Measurements from ENCODE around the gene HDGFL1.

Gene HDGFL1

DNA sequence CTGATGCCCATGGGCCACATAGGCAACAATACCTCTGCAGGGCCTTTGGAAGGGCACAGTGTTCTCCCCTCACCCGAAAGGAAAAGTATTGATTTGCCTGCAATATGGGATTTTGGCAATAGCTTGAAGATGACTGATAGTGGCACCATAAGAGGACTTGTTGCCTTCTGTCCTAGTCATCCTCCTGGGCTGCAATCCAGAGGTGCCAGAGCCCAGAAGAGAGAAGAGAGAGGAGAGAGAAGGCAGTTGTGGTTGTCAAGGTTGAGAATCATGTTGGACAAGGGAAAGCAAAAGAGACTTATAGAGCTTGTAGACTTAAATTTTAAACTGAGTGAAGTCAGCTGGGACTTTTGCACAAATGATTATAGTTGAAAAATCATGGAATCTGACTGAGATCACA, 14.6 kb downstream of the HDGFL1 start:
- FAIRE-seq: no peak
- no peak for DNase-seq (ENCODE audit: extremely low spot score, insufficient read length, low read depth)

DNA sequence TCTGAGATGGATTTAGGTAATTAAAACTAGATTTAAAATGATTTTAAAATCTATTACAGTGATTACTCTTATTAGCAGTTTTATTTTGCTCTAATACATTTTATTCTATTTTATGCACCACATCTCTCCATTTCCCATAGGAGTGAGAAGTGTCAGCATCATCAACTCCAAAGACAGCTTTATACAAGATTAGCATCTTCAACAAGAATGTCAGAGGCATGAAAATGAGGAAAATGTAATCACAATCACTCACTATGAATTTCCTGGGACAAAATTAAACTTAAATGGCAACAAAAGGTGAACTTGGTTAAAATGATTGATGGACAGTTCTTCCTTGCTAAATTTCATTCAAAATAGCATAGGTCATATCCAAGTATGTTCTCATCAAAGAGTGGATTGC, 19.8 kb downstream of the HDGFL1 start:
- FAIRE-seq (no peak), DNase-seq (ENCODE audit: extremely low spot score, insufficient read length, low read depth) (no peak)

DNA sequence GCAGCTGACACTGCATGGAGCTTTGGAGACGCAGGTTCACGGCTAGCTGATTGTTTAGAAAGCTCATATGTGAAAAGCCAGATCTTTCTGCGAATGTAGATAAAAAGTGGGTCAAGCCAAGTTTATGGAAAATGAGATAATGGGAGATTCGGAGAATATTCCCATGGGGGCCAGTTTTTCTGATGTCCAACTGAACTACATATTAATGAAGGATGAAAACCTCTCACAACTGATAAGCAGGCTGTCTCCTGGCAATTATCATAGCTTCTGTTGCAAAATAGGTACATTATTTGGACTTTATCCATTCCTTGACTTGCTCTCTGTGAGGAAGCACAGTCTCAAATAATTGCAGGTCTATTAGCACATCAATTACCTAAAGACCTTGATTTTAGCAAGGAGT, 21.1 kb downstream of the HDGFL1 start:
- no peak for DNase-seq (ENCODE audit: extremely low spot score, insufficient read length, low read depth)
- no peak for FAIRE-seq

DNA sequence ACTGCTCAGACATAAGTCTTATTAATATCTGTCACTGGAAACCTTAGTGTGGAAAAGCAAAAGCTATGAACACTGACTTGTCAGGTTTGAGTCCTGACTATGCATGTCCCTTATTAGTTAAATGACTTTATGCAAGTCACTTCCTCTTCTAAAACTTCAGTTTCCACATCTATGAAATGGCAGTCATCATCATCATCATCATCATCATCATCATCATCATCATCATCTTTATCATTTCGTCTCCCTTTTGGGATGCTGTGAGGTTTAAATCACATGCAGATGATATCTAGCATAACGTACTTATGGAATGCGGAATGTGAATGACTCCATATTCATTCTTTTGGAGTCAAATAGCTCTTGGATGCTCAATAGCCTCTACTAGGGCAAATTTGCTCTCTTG, 24.5 kb downstream of the HDGFL1 start:
- DNase-seq (ENCODE audit: extremely low spot score, insufficient read length, low read depth): no peak
- no peak for FAIRE-seq

DNA sequence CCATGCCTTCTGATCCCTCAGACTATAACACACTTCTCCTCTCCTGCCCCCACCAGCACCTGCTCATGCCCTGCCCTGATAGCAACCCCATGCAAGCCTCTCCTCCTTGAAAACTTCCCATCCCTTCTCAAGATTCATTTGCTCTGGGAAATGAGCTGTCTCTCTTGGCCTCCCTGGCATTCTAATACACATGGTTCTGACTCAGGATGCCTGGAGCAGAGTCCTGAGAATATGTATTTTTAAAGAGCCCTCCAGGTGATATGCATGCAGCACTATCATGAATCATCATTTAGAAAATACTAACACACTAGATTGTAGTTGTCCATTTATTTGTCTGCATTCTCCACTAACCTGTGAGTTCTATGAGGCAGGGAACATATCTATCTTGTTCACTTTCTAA, 26.6 kb downstream of the HDGFL1 start:
- FAIRE-seq (no peak), DNase-seq (ENCODE audit: extremely low spot score, insufficient read length, low read depth) (no peak)

DNA sequence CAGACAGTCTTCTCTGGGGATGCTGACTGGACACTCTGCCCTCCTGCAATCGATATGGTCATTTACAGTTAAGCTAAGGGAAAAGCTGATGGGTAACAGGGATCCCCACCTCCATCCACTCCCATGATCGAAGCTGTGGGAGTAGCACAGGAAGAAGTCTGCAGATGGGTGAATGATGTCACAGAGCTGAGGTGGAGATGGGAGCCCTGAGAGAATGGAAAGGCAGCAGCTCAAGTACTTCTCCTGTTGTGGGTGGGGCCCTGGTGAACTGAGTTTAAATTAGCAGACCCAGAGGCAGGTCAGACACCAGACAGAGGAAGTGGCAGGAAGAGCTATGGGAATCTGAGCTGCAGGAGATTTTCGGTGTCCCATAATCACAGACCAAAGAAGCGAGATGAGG, 29.0 kb downstream of the HDGFL1 start:
- FAIRE-seq (no peak), DNase-seq (ENCODE audit: extremely low spot score, insufficient read length, low read depth) (no peak)

DNA sequence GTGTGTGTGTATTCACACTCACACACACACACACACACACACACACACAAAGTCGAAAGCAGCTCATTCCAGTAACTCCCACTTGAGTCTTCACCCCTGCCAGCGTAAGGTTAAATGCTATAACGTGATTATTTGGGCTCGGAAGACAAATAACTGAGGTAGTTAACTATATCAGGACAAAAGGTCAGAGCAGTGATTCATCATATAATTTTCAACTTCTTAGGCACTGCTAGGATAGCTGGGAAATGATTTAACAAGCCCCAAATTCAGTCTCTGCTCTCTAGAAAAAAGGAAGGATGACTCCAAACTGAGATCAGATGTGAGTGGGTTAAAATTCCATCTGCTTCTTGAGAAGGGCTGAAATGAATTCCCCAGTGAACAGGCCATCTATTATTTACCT, 30.7 kb downstream of the HDGFL1 start:
- FAIRE-seq (no peak), DNase-seq (ENCODE audit: extremely low spot score, insufficient read length, low read depth) (no peak)

DNA sequence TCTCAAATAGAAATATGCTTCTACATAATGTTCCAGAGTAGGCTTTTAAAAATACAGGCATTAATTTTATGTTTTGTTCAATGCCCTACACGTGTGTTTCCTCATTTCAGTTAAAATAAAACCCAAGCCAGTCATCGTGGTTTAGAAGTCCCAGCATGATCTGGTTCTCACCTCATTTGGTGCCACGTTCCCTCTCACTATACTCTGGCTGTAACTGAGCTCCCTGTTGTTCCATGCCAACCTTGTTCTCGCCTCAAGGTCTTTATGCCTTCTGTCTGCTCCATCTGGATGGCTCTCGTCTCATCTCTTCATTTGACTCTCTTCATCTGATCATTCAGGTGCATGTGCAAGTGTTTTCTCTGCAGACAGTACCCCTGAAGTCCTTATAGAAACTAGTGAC, 32.6 kb downstream of the HDGFL1 start:
- no peak for DNase-seq (ENCODE audit: extremely low spot score, insufficient read length, low read depth)
- FAIRE-seq: no peak

DNA sequence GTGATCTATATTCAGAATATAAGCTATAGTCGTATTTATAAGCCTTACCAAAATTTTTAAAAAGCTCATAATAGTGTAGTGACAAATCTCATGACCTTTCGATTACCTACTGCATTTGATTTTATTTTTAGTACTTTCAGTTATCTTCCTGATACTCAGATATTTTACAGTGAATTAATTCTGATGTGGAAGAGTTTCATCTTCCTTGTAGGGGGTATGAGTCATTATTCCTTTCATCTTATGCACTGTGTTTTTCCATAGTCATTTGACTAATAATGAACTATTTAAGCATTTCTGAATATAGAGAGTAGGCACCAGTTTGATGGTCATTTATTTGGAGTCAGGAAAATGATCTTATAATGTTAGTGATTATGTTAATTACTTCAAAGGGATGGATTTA, 36.4 kb downstream of the HDGFL1 start:
- DNase-seq (ENCODE audit: extremely low spot score, insufficient read length, low read depth) (no peak), FAIRE-seq (no peak)

DNA sequence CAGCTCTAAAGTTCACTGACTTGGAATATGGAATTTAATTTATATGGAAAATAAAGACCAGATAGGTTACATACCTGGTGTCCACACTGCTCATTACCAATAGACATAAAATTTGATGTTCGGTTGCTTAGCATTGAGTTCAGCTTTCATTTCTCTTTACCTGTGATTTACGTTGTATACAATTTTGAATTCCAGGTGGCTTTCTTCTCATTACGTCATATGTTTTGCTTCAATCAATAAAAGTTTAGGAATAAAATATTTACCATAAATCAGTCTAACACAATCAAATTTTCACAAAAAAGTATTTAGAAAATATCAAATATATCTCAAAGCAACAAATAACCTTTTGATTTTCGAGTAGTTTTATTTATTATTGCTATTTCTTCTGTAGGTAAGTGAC, 40.8 kb downstream of the HDGFL1 start:
- DNase-seq (ENCODE audit: extremely low spot score, insufficient read length, low read depth) (no peak), FAIRE-seq (no peak)

DNA sequence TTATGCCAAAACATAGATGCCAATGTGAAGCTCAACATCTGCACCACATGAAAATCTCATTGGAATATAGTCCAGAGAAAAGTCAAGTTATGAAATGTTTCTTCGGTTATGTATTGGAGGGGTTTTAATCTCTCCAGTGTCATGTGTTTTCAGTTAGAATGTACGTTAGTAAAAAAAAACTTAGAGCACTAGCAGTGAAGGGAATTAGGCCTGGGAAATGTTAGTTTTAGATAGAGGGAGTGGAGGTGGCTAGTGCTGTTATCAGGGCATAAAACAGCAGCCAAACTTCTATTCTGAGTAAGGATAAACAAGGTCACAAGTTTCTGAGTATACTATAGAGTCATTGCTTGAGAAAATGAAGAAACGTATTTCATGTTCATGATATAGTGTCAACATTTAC, 42.9 kb downstream of the HDGFL1 start:
- no peak for DNase-seq (ENCODE audit: extremely low spot score, insufficient read length, low read depth)
- FAIRE-seq: no peak

DNA sequence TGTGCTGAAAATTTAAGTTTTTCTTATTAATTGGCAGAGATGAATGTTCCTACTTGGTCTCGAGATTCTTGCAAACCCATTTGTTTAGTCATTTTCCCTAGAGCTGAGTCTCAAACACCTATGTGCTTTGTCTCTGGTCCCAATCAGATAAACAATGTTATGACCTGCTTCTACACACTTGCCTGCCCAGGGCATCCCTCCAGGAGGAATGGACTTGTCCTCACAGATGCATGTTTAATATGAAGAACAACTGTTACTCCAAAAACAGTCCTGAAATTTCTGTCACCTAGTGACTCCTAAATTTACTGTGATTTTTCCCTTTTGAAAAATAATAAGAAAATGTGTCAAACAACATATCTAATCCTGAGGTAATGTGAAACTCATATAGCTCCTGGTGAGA, 43.7 kb downstream of the HDGFL1 start:
- FAIRE-seq: no peak
- no peak for DNase-seq (ENCODE audit: extremely low spot score, insufficient read length, low read depth)

DNA sequence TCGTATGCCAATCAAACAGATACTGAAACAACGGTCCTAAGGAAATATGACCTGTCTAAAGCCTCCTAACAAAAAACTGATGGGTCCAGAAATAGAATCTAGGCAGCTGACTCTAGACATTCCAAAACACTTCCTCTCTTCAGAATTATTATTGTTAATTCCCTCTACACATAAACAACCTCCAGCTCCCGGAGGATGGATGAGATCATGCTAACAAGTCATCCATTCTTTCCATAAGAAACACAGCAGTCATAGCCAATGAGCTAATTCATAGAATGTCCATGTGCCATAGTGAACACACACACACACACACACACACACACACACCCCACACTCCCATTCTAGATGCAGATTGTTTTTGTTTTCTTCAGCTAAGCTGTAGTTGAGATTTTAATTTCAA, 44.3 kb downstream of the HDGFL1 start:
- no peak for FAIRE-seq
- no peak for DNase-seq (ENCODE audit: extremely low spot score, insufficient read length, low read depth)

DNA sequence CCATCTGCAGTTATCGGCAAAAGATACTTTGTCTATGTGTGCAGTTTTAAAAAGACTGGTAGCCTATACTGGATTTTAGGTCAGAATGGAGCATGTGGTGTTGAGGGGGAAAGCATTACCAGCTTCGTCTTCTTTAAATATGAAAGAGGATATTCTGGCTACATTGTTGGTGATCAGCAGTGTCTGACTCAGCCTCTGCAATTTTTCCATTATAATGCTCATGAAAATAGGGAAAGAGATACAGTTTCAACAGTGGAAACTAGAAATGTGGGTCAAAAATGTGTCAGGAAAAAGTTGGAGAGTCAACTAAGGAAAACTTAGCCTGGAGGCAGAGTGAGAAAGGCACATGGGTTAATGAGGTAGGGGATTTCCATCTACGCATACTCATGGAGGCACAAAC, 45.2 kb downstream of the HDGFL1 start:
- FAIRE-seq (no peak), DNase-seq (ENCODE audit: extremely low spot score, insufficient read length, low read depth) (no peak)

DNA sequence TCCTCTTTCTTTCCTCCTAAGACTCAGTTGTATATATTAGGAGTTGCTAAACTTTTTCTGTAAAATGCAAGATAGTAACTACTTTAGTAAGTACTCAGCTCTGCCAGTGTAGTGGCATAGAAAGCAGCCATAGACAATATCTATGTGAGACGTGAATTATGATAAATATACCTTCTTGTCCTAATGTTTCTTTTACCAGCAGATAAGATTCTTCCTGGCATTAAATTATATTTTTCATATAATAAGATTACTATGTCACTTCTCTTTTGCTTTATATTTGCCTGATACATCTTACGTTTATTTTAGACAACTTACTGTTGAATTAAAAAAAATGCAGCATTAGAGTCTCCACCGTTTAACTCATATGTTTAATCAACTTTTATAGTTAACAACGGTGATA, 51.7 kb downstream of the HDGFL1 start:
- FAIRE-seq (no peak), DNase-seq (ENCODE audit: extremely low spot score, insufficient read length, low read depth) (no peak)

All from GM18507 (cell line).